CD14-positive monocyte (primary cell): ENCODE results near the gene ALDOB. TPM values are rescaled to one million over a fixed set of nuclear protein-coding genes. Genes with fewer than 3 reads are reported as not detected.

Experiments
- DNase-seq, 3 donors: peaks; one replicate each; pipeline ENCODE4 v3.0.0-alpha.2; 2011 to 2022
- H2AFZ ChIP-seq: 2 replicates; pipeline ENCODE4 v1.6.0; 2012; ENCODE audit warnings: mild to moderate bottlenecking, low read depth, low read length, inconsistent platforms; ENCODE audit not compliant: insufficient read depth, poor library complexity, severe bottlenecking
- H3K27ac ChIP-seq, 2 donors: 1 replicate in 1 of 2; 2 replicates in 1 of 2; pipeline ENCODE4 v1.5.1; 2012 to 2013; ENCODE audit warnings: low read length in 2 of 2, control low read depth in 1 of 2, inconsistent platforms in 1 of 2, low read depth in 1 of 2, mild to moderate bottlenecking in 1 of 2
- H3K27me3 ChIP-seq, 2 donors: one replicate each; pipeline versions ENCODE4 v1.6.0 to v1.6.1; 2011 to 2013; ENCODE audit warnings: low read length in 2 of 2; ENCODE audit not compliant: control insufficient read depth in 2 of 2, insufficient read depth in 2 of 2
- H3K36me3 ChIP-seq, 2 donors: replicated peaks in 1 of 2; 1 replicate in 1 of 2; 2 replicates in 1 of 2; pipeline versions ENCODE4 v1.5.1 to v1.6.1; 2012 to 2013; ENCODE audit warnings: low read length in 2 of 2, control low read depth in 1 of 2, inconsistent platforms in 1 of 2, mild to moderate bottlenecking in 1 of 2; ENCODE audit not compliant: insufficient read depth in 2 of 2, control insufficient read depth in 1 of 2
- H3K4me1 ChIP-seq, 2 donors: 1 replicate in 1 of 2; 2 replicates in 1 of 2; pipeline versions ENCODE4 v1.5.1 to v1.6.1; 2012 to 2013; ENCODE audit warnings: low read length in 2 of 2, control low read depth in 1 of 2, inconsistent platforms in 1 of 2, mild to moderate bottlenecking in 1 of 2, moderate library complexity in 1 of 2; ENCODE audit not compliant: insufficient read depth in 2 of 2, control insufficient read depth in 1 of 2
- H3K4me2 ChIP-seq: replicated peaks from 2 replicates; pipeline ENCODE3; 2012; ENCODE audit warnings: low read length, moderate library complexity, mild to moderate bottlenecking; ENCODE audit not compliant: poor library complexity, severe bottlenecking; ENCODE audit errors: extremely low read depth
- H3K4me3 ChIP-seq, 3 experiments: fragments of 200-600 bp in 1 of 3; sonication (generic) in 1 of 3; replicated peaks in 1 of 3; 1 replicate in 2 of 3; 2 replicates in 1 of 3; pipeline ENCODE4 v1.5.1; 2011 to 2013; ENCODE audit warnings: low read length in 3 of 3, mild to moderate bottlenecking in 3 of 3, control low read depth in 2 of 3, low read depth in 2 of 3, inconsistent platforms in 1 of 3, moderate library complexity in 1 of 3
- H3K79me2 ChIP-seq: 2 replicates; pipeline ENCODE4 v1.6.0; 2012; ENCODE audit warnings: mild to moderate bottlenecking, control low read depth, inconsistent platforms, low read length, moderate library complexity; ENCODE audit not compliant: insufficient read depth
- H3K9ac ChIP-seq: 2 replicates; pipeline ENCODE4 v1.6.0; 2017; ENCODE audit warnings: low read length, mild to moderate bottlenecking; ENCODE audit not compliant: insufficient read depth, poor library complexity, severe bottlenecking
- H3K9me3 ChIP-seq, 2 donors: replicated peaks in 1 of 2; 1 replicate in 1 of 2; 2 replicates in 1 of 2; pipeline versions ENCODE4 v1.5.1 to v1.6.1; 2012 to 2013; ENCODE audit warnings: low read length in 2 of 2, control low read depth in 1 of 2; ENCODE audit not compliant: control insufficient read depth in 1 of 2, insufficient read depth in 1 of 2
- H4K20me1 ChIP-seq: 2 replicates; pipeline ENCODE4 v1.6.0; 2012; ENCODE audit warnings: mild to moderate bottlenecking, low read length, control low read depth, moderate library complexity; ENCODE audit not compliant: insufficient read depth
- H3K27ac Mint-ChIP-seq, 7 donors: one replicate each; pipeline ENCODE4 v1.8.0; 2020; ENCODE audit warnings: mild to moderate bottlenecking in 7 of 7, mixed read lengths in 7 of 7, moderate library complexity in 6 of 7, inconsistent platforms in 2 of 7
- H3K27me3 Mint-ChIP-seq, 3 donors: one replicate each; pipeline ENCODE4 v1.8.0; 2021 to 2022; ENCODE audit warnings: low read depth in 3 of 3, mild to moderate bottlenecking in 3 of 3, mixed read lengths in 3 of 3, moderate library complexity in 3 of 3, inconsistent platforms in 1 of 3
- H3K36me3 Mint-ChIP-seq, 2 donors: one replicate each; pipeline ENCODE4 v1.8.0; 2020; ENCODE audit warnings: mixed read lengths in 2 of 2, inconsistent platforms in 1 of 2, mild to moderate bottlenecking in 1 of 2
- H3K4me1 Mint-ChIP-seq: one replicate; pipeline ENCODE4 v1.8.0; 2020; ENCODE audit warnings: mild to moderate bottlenecking, mixed read lengths
- H3K4me3 Mint-ChIP-seq, 2 donors: one replicate each; pipeline ENCODE4 v1.8.0; 2020; ENCODE audit warnings: mild to moderate bottlenecking in 2 of 2, mixed read lengths in 2 of 2, moderate library complexity in 1 of 2
- H3K9me3 Mint-ChIP-seq, 7 donors: one replicate each; pipeline ENCODE4 v1.8.0; 2020 to 2022; ENCODE audit warnings: mixed read lengths in 7 of 7, mild to moderate bottlenecking in 6 of 7, moderate library complexity in 6 of 7, inconsistent platforms in 2 of 7
- CTCF ChIP-seq: fragments of 200-600 bp; IDR thresholded peaks from one replicate; pipeline ENCODE4 v1.8.0; 2022; ENCODE audit warnings: antibody characterized with exemption, mild to moderate bottlenecking
- WGBS: methylation state at CpG from one replicate; pipeline ENCODE4 v1.1.5; 2013; ENCODE audit warnings: missing lambda C conversion rate; ENCODE audit not compliant: insufficient coverage; 5-methylcytosine and 5-hydroxymethylcytosine counted together
- intact Hi-C, 2 donors: fragments of 100-400 bp; cut with micrococcal nuclease; formaldehyde crosslinking; loops; one replicate each; pipeline versions ENCODE4 v1.15.0 to v1.15.1; 2023
- polyA plus RNA-seq, 3 donors: library from polyadenylated mRNA; depleted of rRNA in 1 of 3; unstranded in 2 of 3; stranded (reverse) in 1 of 3; fragments of 300-500 nt in 2 of 3; fragments of >200 nt in 1 of 3; fragmentation: Illumina TruSeq in 2 of 3; gene quantifications; 1 replicate in 2 of 3; 2 replicates in 1 of 3; pipeline ENCODE4 v1.2.3, GENCODE V29; 2012 to 2021

The ALDOB gene
- polyA plus RNA-seq, 3 donors: not detected

- no CpG with 5 or more reads among the region's 3 CpGs for WGBS
Observed at GRCh38 chr9:101433229-101433628, 2.3 kb downstream of the ALDOB start.

GRCh38 chr9:101432740-101433139, 2.8 kb downstream of the ALDOB start:
- Mint-ChIP-seq H3K4me1 (no peaks in the 10 kb centered on the region), H3K4me3 (no peak overlapping the region), H3K27me3 (peaks cover 0 to 7% (median 5%) of the 10 kb centered on the region in 3 donors), H3K9me3 (peaks cover 0 to 12% (median 1%) of the 10 kb centered on the region in 7 donors), H3K36me3 (no peaks in the 10 kb centered on the region), H3K27ac (no peak overlapping the region)
- H3K36me3 ChIP-seq: no peaks in the 10 kb centered on the region
- H3K9me3 ChIP-seq: no peaks in the 10 kb centered on the region
- intact Hi-C loops: no loop called here
- no peak for TF ChIP-seq CTCF
- no peak for DNase-seq
- no peaks in the 10 kb centered on the region for H3K79me2 ChIP-seq
- no peak overlapping the region for H2AFZ ChIP-seq
- no peaks in the 10 kb centered on the region for H4K20me1 ChIP-seq
- no peak overlapping the region for H3K9ac ChIP-seq
- H3K4me2 ChIP-seq: no peak overlapping the region
- WGBS: no CpG with 5 or more reads among the region's 1 CpG
- H3K27ac ChIP-seq: no peak overlapping the region
- H3K27me3 ChIP-seq: no peaks in the 10 kb centered on the region
- H3K4me3 ChIP-seq: no peak overlapping the region
- no peaks in the 10 kb centered on the region for H3K4me1 ChIP-seq

More at GRCh38 chr9:101433229-101433628, 2.3 kb downstream of the ALDOB start:
- Histone ChIP-seq H3K9me3 (no peaks in the 10 kb centered on the region), H2AFZ (no peak overlapping the region), H4K20me1 (no peaks in the 10 kb centered on the region), H3K36me3 (no peaks in the 10 kb centered on the region), H3K9ac (no peak overlapping the region), H3K4me1 (no peaks in the 10 kb centered on the region), H3K27me3 (no peaks in the 10 kb centered on the region), H3K79me2 (no peaks in the 10 kb centered on the region), H3K4me3 (no peak overlapping the region), H3K4me2 (no peak overlapping the region), H3K27ac (no peak overlapping the region)
- no peaks in the 10 kb centered on the region for H3K36me3 Mint-ChIP-seq
- H3K4me1 Mint-ChIP-seq: no peaks in the 10 kb centered on the region
- peaks cover 0 to 12% (median 1%) of the 10 kb centered on the region in 7 donors for H3K9me3 Mint-ChIP-seq
- DNase-seq: no peak
- H3K4me3 Mint-ChIP-seq: no peak overlapping the region
- H3K27me3 Mint-ChIP-seq: peaks cover 2 to 7% (median 4%) of the 10 kb centered on the region in 3 donors
- TF ChIP-seq CTCF: no peak
- intact Hi-C loops: no loop called here
- H3K27ac Mint-ChIP-seq: no peak overlapping the region
